ENCODE measurements around the gene XK. TPM values are rescaled to one million over a fixed set of nuclear protein-coding genes. Genes with fewer than 3 reads are reported as not detected.

XK gene
- polyA plus RNA-seq, 1 donor, result 12.3 TPM

DNA sequence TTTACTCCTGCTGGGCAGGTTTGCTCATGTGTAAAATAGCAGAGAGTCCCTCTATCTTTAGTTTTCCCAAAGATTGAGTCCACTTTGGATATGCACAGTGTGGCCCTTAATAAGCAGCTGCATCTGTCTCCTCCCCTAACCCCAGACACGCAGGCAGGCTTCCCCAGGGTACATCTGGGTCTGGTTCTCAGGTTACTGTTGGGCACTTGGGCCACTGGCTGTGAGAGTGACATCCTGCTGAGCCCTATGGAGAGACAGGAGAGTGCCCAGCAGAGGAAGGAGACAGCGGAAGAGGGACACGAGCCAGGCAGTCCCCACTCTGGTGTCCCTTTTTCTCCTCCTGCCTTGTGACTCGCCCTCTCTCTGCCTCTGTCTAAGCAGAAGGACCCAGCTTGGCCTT is 16.0 kb downstream of the XK start:
- no peak overlapping the region for H3K4me3 ChIP-seq (ENCODE audit: low read length)
- H3K36me3 ChIP-seq (ENCODE audit: control insufficient read depth, insufficient read depth, low read length), result no peaks in the 10 kb centered on the region
- no peaks in the 10 kb centered on the region for H3K9me3 ChIP-seq (ENCODE audit: control insufficient read depth, low read depth, low read length)
- WGBS (ENCODE audit: insufficient coverage, low lambda C conversion rate), result no CpG with 5 or more reads among the region's 4 CpGs
- no peak overlapping the region for H3K27ac ChIP-seq (ENCODE audit: low read length)
- H3K27me3 ChIP-seq (ENCODE audit: control insufficient read depth, insufficient read depth, low read length), result no peaks in the 10 kb centered on the region
- H3K4me1 ChIP-seq (ENCODE audit: control insufficient read depth, insufficient read depth, low read length), result no peaks in the 10 kb centered on the region
- DNase-seq, result no peak

DNA sequence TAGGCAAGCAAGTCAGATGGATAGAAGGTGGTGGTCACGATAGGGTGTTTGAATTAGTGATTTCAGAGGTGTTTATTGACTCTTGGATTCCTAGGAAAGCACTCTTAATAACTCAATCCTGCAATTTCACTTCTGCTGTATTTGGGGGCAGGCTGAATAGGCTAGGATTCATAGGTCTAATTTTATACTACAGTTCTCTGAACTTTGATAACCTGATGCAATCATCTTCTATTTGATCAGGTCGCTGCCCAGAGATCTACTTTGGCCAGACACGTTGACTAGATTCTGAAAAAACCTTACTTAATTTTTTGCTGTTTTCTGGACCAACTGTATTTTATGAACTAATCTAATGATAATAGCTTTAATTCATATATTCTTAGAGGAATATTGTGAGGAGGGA is 26.4 kb downstream of the XK start:
- no peaks in the 10 kb centered on the region for H3K27me3 ChIP-seq (ENCODE audit: control insufficient read depth, insufficient read depth, low read length)
- H3K4me3 ChIP-seq (ENCODE audit: low read length), result no peak overlapping the region
- no peaks in the 10 kb centered on the region for H3K4me1 ChIP-seq (ENCODE audit: control insufficient read depth, insufficient read depth, low read length)
- no peak overlapping the region for H3K27ac ChIP-seq (ENCODE audit: low read length)
- H3K36me3 ChIP-seq (ENCODE audit: control insufficient read depth, insufficient read depth, low read length), result no peaks in the 10 kb centered on the region
- 60% methylated on average over 1 of the region's 3 CpGs for WGBS (ENCODE audit: insufficient coverage, low lambda C conversion rate)
- DNase-seq, result no peak
- H3K9me3 ChIP-seq (ENCODE audit: control insufficient read depth, low read depth, low read length), result no peaks in the 10 kb centered on the region

DNA sequence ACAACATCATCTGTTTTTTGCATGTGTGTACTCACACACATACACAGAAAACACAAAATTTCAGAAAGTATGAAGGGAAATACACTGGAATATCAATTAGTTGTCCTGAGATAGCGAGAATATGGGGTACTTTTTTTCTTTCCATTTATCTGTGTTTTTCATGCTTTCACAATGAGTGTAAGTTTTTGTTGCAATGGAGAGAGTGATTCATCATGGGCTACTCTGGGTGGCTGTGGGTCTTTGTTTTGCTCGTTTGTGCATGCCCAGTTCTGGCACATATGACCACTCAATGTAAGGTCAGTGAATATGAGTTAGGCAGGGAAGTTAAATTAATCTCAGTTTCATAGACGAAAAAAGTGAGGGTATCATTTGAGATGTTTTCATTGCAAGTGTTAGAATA is 26.9 kb downstream of the XK start:
- WGBS (ENCODE audit: insufficient coverage, low lambda C conversion rate), result no CpG with 5 or more reads among the region's 3 CpGs
- no peak for DNase-seq
- H3K36me3 ChIP-seq (ENCODE audit: control insufficient read depth, insufficient read depth, low read length), result no peaks in the 10 kb centered on the region
- no peaks in the 10 kb centered on the region for H3K27me3 ChIP-seq (ENCODE audit: control insufficient read depth, insufficient read depth, low read length)
- H3K4me3 ChIP-seq (ENCODE audit: low read length), result no peak overlapping the region
- H3K27ac ChIP-seq (ENCODE audit: low read length), result no peak overlapping the region
- no peaks in the 10 kb centered on the region for H3K9me3 ChIP-seq (ENCODE audit: control insufficient read depth, low read depth, low read length)
- no peaks in the 10 kb centered on the region for H3K4me1 ChIP-seq (ENCODE audit: control insufficient read depth, insufficient read depth, low read length)

DNA sequence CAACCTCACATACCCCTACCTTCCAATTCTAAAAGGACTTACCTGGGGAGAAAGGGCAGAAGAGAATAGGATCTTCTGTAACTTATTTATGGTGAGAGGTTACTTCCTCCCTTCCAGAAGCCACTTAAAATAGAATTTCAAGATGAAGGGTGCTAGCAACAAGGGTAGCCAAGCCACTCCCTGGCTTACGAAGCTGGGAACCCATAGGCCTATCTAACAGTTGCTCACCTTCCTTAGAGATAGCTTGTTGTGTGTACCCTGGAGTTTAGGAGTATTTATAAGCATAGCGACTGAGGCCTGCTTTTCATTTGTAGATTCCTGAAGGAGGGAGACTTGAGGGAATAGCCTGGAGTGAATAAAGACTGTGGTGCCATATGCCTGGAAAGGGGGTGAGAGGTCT is 28.9 kb downstream of the XK start:
- Histone ChIP-seq H3K9me3 (ENCODE audit: control insufficient read depth, low read depth, low read length) (no peaks in the 10 kb centered on the region), H3K27me3 (ENCODE audit: control insufficient read depth, insufficient read depth, low read length) (no peaks in the 10 kb centered on the region), H3K36me3 (ENCODE audit: control insufficient read depth, insufficient read depth, low read length) (no peaks in the 10 kb centered on the region), H3K27ac (ENCODE audit: low read length) (no peak overlapping the region), H3K4me3 (ENCODE audit: low read length) (no peak overlapping the region), H3K4me1 (ENCODE audit: control insufficient read depth, insufficient read depth, low read length) (no peaks in the 10 kb centered on the region)
- DNase-seq, result no peak
- no CpG with 5 or more reads among the region's 2 CpGs for WGBS (ENCODE audit: insufficient coverage, low lambda C conversion rate)

DNA sequence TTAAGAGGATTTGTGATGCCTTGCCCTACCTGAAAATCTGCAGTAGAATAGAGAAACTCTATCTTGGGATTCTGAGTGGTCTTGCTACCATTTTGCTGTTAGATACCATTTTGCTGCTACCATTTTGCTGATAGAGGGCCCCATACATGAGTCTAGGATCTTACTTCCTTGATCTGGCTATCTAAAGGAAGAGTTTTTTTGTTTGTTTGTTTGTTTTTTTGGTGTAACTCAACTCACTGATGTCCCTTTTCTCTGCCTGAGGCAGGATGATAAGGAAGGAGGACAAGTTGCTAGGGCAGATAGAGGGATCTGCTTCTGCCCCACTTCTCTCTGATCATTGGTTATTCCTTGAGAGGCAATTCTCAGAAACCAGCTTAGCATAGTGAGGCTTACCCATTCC is 31.0 kb downstream of the XK start:
- Histone ChIP-seq H3K27ac (ENCODE audit: low read length) (no peak overlapping the region), H3K9me3 (ENCODE audit: control insufficient read depth, low read depth, low read length) (no peaks in the 10 kb centered on the region), H3K27me3 (ENCODE audit: control insufficient read depth, insufficient read depth, low read length) (no peaks in the 10 kb centered on the region), H3K36me3 (ENCODE audit: control insufficient read depth, insufficient read depth, low read length) (no peaks in the 10 kb centered on the region), H3K4me1 (ENCODE audit: control insufficient read depth, insufficient read depth, low read length) (no peaks in the 10 kb centered on the region), H3K4me3 (ENCODE audit: low read length) (no peak overlapping the region)
- no peak for DNase-seq

DNA sequence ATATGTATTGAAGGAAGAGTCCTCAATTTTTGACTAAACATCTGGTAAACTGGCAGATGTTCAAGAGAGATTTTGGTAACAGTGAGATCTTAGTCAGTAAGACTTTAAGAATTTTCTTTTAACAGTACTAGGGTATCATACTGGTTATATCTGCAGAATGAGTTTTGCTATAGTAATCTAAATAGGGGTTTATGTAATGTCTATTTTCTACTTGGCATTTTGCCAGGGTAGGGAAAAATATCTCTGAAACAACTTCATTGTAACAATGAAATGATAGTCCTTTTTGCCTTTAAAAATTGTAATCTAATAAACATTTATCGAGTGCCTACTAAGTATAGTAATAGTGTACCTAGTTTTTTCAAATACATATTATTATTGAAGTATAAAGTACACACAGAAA is 32.1 kb downstream of the XK start:
- no peaks in the 10 kb centered on the region for H3K27me3 ChIP-seq (ENCODE audit: control insufficient read depth, insufficient read depth, low read length)
- H3K27ac ChIP-seq (ENCODE audit: low read length), result no peak overlapping the region
- no peaks in the 10 kb centered on the region for H3K36me3 ChIP-seq (ENCODE audit: control insufficient read depth, insufficient read depth, low read length)
- H3K4me1 ChIP-seq (ENCODE audit: control insufficient read depth, insufficient read depth, low read length), result no peaks in the 10 kb centered on the region
- no peak for DNase-seq
- H3K4me3 ChIP-seq (ENCODE audit: low read length), result no peak overlapping the region
- no CpG with 5 or more reads among the region's 1 CpG for WGBS (ENCODE audit: insufficient coverage, low lambda C conversion rate)
- H3K9me3 ChIP-seq (ENCODE audit: control insufficient read depth, low read depth, low read length), result no peaks in the 10 kb centered on the region

DNA sequence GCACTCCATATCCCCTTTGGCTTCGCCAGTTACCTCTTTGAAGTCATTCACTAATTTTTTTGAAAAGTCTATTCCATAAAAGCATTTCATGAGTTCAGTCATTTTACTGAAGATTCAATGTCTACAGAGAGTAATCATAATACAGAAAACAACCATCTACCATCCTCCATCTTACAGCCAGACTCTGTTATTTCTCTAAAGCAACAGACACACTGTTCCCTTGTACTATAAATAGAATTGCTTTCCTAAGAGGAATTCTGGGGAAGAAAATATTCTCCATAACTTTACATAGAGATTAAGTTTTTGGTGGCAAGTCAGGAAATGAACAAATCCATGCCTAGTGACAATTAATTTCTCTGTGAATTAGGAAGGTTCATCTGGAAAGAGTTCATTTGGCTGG is 37.0 kb downstream of the XK start:
- no peak for DNase-seq
- no peaks in the 10 kb centered on the region for H3K4me1 ChIP-seq (ENCODE audit: control insufficient read depth, insufficient read depth, low read length)
- whole genome bisulfite sequencing (ENCODE audit: insufficient coverage, low lambda C conversion rate), result no CpG with 5 or more reads among the region's 1 CpG
- H3K27me3 ChIP-seq (ENCODE audit: control insufficient read depth, insufficient read depth, low read length), result no peaks in the 10 kb centered on the region
- H3K27ac ChIP-seq (ENCODE audit: low read length), result no peak overlapping the region
- no peaks in the 10 kb centered on the region for H3K36me3 ChIP-seq (ENCODE audit: control insufficient read depth, insufficient read depth, low read length)
- no peaks in the 10 kb centered on the region for H3K9me3 ChIP-seq (ENCODE audit: control insufficient read depth, low read depth, low read length)
- no peak overlapping the region for H3K4me3 ChIP-seq (ENCODE audit: low read length)

DNA sequence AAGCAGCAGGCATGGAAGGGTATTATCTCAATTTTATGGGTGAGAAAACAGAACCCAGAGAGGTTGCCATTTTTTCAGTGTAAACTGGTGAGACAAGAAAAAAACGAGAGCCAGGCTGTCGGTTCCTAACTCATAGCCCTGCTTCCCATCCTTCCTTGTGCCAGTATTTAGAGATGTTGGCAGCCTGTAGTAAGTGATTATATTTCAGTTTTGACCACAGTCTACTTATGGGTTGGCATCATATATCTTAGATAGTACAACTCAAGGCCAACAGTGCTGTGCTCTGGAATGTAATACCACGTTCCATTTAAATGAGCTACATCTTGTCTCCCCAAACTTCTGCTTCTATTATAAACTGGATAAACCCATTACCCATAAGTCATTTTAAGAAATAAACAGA is 40.8 kb downstream of the XK start:
- no CpG with 5 or more reads among the region's 3 CpGs for WGBS (ENCODE audit: insufficient coverage, low lambda C conversion rate)
- H3K27ac ChIP-seq (ENCODE audit: low read length), result no peak overlapping the region

DNA sequence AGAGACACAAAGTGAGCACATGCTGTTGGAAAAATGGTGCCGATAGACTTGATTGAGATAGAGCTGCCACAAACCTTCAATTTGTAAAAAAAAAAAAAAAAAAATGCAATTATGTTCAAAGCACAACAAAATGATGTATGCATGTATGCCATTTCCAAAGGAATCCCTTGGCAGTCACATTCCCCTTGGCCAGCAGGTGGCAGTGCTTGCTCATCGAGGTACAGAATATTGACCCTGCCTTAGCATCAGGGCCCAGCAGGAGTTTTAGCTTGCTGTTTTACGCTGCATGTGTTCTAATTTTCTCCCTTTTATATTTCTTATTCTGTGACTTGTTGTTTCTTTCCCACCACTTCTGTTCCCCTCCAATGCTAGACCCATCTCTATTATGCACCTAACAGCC is 59.8 kb downstream of the XK start:
- Histone ChIP-seq H3K36me3 (ENCODE audit: control insufficient read depth, insufficient read depth, low read length) (no peaks in the 10 kb centered on the region), H3K27ac (ENCODE audit: low read length) (no peak overlapping the region), H3K9me3 (ENCODE audit: control insufficient read depth, low read depth, low read length) (no peaks in the 10 kb centered on the region), H3K4me3 (ENCODE audit: low read length) (no peak overlapping the region), H3K4me1 (ENCODE audit: control insufficient read depth, insufficient read depth, low read length) (no peaks in the 10 kb centered on the region), H3K27me3 (ENCODE audit: control insufficient read depth, insufficient read depth, low read length) (no peaks in the 10 kb centered on the region)
- 40% methylated on average over 1 of the region's 3 CpGs for WGBS (ENCODE audit: insufficient coverage, low lambda C conversion rate)
- DNase-seq, result peak; percentile 37 to 55

More for the DNA sequence above, 40.8 kb downstream of the XK start:
- Histone ChIP-seq H3K36me3 (ENCODE audit: control insufficient read depth, insufficient read depth, low read length) (no peaks in the 10 kb centered on the region), H3K4me1 (ENCODE audit: control insufficient read depth, insufficient read depth, low read length) (no peaks in the 10 kb centered on the region), H3K27me3 (ENCODE audit: control insufficient read depth, insufficient read depth, low read length) (no peaks in the 10 kb centered on the region), H3K9me3 (ENCODE audit: control insufficient read depth, low read depth, low read length) (no peaks in the 10 kb centered on the region), H3K4me3 (ENCODE audit: low read length) (no peak overlapping the region)
- DNase-seq, result no peak

DNA sequence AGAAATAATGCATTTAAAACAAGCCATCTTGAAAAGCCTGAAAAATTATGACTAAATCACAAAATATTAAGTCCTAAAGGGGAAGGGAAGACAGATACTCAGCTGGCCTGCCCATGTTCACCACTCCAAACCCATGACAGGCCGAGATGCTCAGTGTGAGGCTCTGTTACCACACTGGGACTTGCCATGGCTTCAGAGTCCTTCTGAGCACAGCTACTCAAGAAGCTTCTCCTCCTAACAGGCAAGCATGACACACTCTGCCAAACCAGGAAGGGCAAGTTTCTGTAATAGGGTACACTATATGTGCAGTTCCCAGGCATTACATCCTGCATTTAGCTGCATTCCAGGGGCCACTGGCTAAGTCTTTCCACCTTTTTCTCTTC is 60.2 kb downstream of the XK start:
- Histone ChIP-seq H3K36me3 (ENCODE audit: control insufficient read depth, insufficient read depth, low read length) (no peaks in the 10 kb centered on the region), H3K27ac (ENCODE audit: low read length) (no peak overlapping the region), H3K4me1 (ENCODE audit: control insufficient read depth, insufficient read depth, low read length) (no peaks in the 10 kb centered on the region), H3K9me3 (ENCODE audit: control insufficient read depth, low read depth, low read length) (no peaks in the 10 kb centered on the region), H3K27me3 (ENCODE audit: control insufficient read depth, insufficient read depth, low read length) (no peaks in the 10 kb centered on the region), H3K4me3 (ENCODE audit: low read length) (no peak overlapping the region)
- no CpG with 5 or more reads among the region's 1 CpG for WGBS (ENCODE audit: insufficient coverage, low lambda C conversion rate)
- no peak for DNase-seq

DNA sequence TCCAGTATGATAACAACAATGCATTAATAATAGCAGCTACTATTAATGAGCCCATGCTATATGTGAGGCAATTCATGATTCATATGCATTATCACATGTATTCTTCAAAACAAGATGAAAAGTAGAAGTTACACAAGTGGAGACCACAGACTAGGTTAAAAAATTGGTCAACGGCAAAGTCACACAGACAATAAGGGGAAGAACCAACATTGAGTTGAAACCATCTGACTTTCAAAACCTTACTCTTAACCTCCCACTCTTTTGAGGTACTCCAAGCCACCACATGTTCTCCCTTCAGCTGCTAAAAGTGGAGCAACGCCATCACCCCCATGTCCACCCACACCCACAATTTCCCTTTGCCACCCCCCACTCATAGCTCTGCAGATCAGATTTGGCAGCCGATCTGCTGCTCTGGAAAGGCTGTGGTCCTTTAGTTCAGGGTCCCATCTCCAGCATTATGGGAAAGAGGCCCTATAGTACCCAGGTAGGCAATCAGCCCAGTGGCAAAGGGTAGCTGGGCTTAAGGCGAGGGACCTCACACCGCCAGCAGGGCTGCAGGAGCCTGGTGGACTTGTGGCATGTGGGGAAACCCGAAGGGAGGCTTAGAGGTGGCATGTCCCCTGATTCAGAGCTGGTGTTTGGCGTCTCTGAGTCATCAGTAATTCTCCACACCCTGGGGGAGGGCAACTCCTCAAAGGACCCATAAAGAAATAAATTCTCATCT is 60.8 kb downstream of the XK start:
- Histone ChIP-seq H3K36me3 (ENCODE audit: control insufficient read depth, insufficient read depth, low read length) (no peaks in the 10 kb centered on the region), H3K9me3 (ENCODE audit: control insufficient read depth, low read depth, low read length) (no peaks in the 10 kb centered on the region), H3K4me1 (ENCODE audit: control insufficient read depth, insufficient read depth, low read length) (no peaks in the 10 kb centered on the region), H3K27me3 (ENCODE audit: control insufficient read depth, insufficient read depth, low read length) (no peaks in the 10 kb centered on the region), H3K4me3 (ENCODE audit: low read length) (no peak overlapping the region), H3K27ac (ENCODE audit: low read length) (no peak overlapping the region)
- no peak for DNase-seq
- WGBS (ENCODE audit: insufficient coverage, low lambda C conversion rate), result no CpG with 5 or more reads among the region's 7 CpGs
